Cardiac septum (tissue), 1 donor: ENCODE measurements around the gene SMIM29. TPM values are rescaled to one million over a fixed set of nuclear protein-coding genes. Genes with fewer than 3 reads are reported as not detected.
A peak's percentile ranks its signal among the peaks of the same experiment; 100 is the strongest.

Experiments
- DNase-seq: peaks from one replicate; pipeline ENCODE4 v3.0.0-alpha.2; 2020; ENCODE audit warnings: low spot score
- intact Hi-C: fragments of 100-400 bp; cut with DNase I; formaldehyde crosslinking; loops from one replicate; pipeline ENCODE4 v1.14.0; 2022
- long read RNA-seq: library from polyadenylated mRNA; unstranded; transcript quantifications from one replicate; pipeline ENCODE4 v2.0.0, GENCODE V29; 2021
- total RNA-seq: library from RNA; stranded (reverse); fragmentation: NEBNext Ultra II Directional; extraction: Animal tissue kit (Norgen Biotek cat#: 25700); gene quantifications from one replicate; pipeline ENCODE4 v1.2.1, GENCODE V29; 2021
- donor health status: DM: no; HTN: no; CAD: no.

The SMIM29 gene
- total RNA-seq = 27.1 TPM
- long read RNA-seq, transcript SMIM29-205 (5 exons, 1,297 nt) = major isoform, 30 of 49 reads
- long read RNA-seq, transcript SMIM29-208 (5 exons, 1,186 nt) = minor isoform, 9 of 49 reads
- long read RNA-seq, partial matches to known transcripts = 3 of 49 reads
- long read RNA-seq, other reads (novel, unspliced or antisense) = 2 of 49 reads

GRCh38 chr6:34248727-34249468 lies at the start of gene SMIM29:
SMIM29 (minus strand) TSS chr6:34249006; CDS start chr6:34247791, 1,215 bp downstream.
- intact Hi-C loops = loop anchor here (1.0 to 5.0 kb wide), 3 partner anchors 52 to 166 kb away; no protein-coding TSS in a partner anchor
- DNase-seq = peak; percentile 99

- intact Hi-C loops = no loop called here
- no peak for DNase-seq
Observed at GRCh38 chr6:34295721-34296120, 46.9 kb upstream of the SMIM29 start.

GRCh38 chr6:34292954-34293353 lies 44.1 kb upstream of the SMIM29 start:
- no peak for DNase-seq
- intact Hi-C loops = no loop called here

- DNase-seq = no peak
- intact Hi-C loops = loop anchor here (5.0 kb wide), 1 partner anchor 53 kb away; no protein-coding TSS in a partner anchor
Observed at GRCh38 chr6:34289137-34289536, 40.3 kb upstream of the SMIM29 start.

- DNase-seq = no peak
- intact Hi-C loops = loop anchor here (5.0 kb wide), 1 partner anchor 54 kb away; no protein-coding TSS in a partner anchor
Observed at GRCh38 chr6:34288581-34288980, 39.8 kb upstream of the SMIM29 start.

GRCh38 chr6:34285448-34286164 lies 36.8 kb upstream of the SMIM29 start:
- intact Hi-C loops = loop anchor here (5.0 kb wide), 1 partner anchor 57 kb away; no protein-coding TSS in a partner anchor
- DNase-seq = no peak

- peak; percentile 86 for DNase-seq
- intact Hi-C loops = loop anchor here (5.0 kb wide), 1 partner anchor 57 kb away; no protein-coding TSS in a partner anchor
Observed at GRCh38 chr6:34284563-34285447, 36.0 kb upstream of the SMIM29 start.

- intact Hi-C loops = no loop called here
- DNase-seq = no peak
Observed at GRCh38 chr6:34281702-34282334, 33.0 kb upstream of the SMIM29 start.

- intact Hi-C loops = no loop called here
- DNase-seq = no peak
Observed at GRCh38 chr6:34280216-34280615, 31.4 kb upstream of the SMIM29 start.

GRCh38 chr6:34278833-34279232 lies 30.0 kb upstream of the SMIM29 start:
- no peak for DNase-seq
- intact Hi-C loops = no loop called here

GRCh38 chr6:34277763-34278112 lies 28.9 kb upstream of the SMIM29 start:
- DNase-seq = no peak
- intact Hi-C loops = no loop called here

GRCh38 chr6:34276881-34277762 lies 28.3 kb upstream of the SMIM29 start:
- intact Hi-C loops = no loop called here
- DNase-seq = no peak

- DNase-seq = no peak
- intact Hi-C loops = no loop called here
Observed at GRCh38 chr6:34276191-34276590, 27.4 kb upstream of the SMIM29 start.

GRCh38 chr6:34275128-34275804 lies 26.5 kb upstream of the SMIM29 start:
- intact Hi-C loops = no loop called here
- no peak for DNase-seq

- no peak for DNase-seq
- intact Hi-C loops = no loop called here
Observed at GRCh38 chr6:34274129-34274528, 25.3 kb upstream of the SMIM29 start.

GRCh38 chr6:34273242-34273805 lies 24.5 kb upstream of the SMIM29 start:
- intact Hi-C loops = no loop called here
- DNase-seq = peak; percentile 84
